ENCODE results near the gene VSIG4. TPM values are rescaled to one million over a fixed set of nuclear protein-coding genes. Genes with fewer than 3 reads are reported as not detected.

The VSIG4 gene
- polyA plus RNA-seq, 4 donors, result 5.7 to 30.0 (median 7.2) TPM

- no peak for DNase-seq (ENCODE audit: low read depth in 4 of 4, low spot score in 3 of 4)
These were observed 30.5 kb downstream of the VSIG4 start for GRCh38 chrX:66009231-66009845.

GRCh38 chrX:66008328-66008970 lies 31.4 kb downstream of the VSIG4 start:
- no peak for DNase-seq (ENCODE audit: low read depth in 4 of 4, low spot score in 3 of 4)

GRCh38 chrX:66007851-66008250 lies 32.0 kb downstream of the VSIG4 start:
- no peak for DNase-seq (ENCODE audit: low read depth in 4 of 4, low spot score in 3 of 4)

GRCh38 chrX:66005830-66006449 lies 33.9 kb downstream of the VSIG4 start:
- no peak for DNase-seq (ENCODE audit: low read depth in 4 of 4, low spot score in 3 of 4)

DNA sequence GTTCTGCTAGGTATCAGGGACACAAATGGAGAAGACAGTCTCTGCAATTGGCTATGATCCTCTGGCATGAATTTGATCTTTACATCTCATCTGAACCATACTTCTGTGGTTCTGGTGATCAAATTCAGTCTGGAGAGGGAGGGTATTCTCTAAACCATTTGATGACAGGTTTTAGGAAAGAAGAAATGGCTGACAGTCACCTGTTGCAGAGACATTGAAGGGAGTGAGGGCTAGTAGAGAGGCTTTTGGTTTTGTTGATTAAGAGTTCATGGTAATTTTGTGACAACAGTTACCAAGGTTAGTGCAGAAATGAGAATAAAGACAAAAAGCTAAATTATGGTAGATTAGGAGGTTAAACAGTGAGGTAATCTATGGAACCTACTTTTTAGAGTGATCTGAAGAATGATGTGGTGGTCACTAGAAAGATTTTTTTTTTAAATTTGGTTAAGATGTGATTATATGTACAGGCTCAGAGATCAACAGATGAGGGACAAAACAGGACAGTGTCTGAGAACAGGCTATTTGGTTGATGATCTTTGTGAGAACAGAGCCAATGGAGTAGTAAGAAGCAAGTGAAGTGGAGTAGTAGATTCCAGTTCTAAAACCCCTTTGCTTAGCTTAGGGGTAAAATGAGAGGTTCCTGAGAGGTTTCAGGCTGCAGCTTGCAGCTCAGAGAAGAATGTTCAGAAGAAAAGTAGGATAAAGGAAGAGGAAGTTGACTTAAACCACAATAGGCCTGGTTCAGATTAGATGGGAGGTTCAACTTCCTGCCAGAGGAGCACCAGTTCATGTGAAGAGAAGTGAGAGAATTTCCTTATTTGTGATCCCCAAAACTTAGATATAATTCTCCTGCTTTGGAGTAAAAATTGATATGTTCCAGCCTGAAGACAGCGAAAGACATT lies 34.7 kb downstream of the VSIG4 start:
- no peak for DNase-seq (ENCODE audit: low read depth in 4 of 4, low spot score in 3 of 4)

- no peak for DNase-seq (ENCODE audit: low read depth in 4 of 4, low spot score in 3 of 4)
These were observed 36.8 kb downstream of the VSIG4 start for GRCh38 chrX:66002824-66003680.

- DNase-seq (ENCODE audit: low read depth in 4 of 4, low spot score in 3 of 4), result no peak
These were observed 38.3 kb downstream of the VSIG4 start for GRCh38 chrX:66001596-66001995.

DNA sequence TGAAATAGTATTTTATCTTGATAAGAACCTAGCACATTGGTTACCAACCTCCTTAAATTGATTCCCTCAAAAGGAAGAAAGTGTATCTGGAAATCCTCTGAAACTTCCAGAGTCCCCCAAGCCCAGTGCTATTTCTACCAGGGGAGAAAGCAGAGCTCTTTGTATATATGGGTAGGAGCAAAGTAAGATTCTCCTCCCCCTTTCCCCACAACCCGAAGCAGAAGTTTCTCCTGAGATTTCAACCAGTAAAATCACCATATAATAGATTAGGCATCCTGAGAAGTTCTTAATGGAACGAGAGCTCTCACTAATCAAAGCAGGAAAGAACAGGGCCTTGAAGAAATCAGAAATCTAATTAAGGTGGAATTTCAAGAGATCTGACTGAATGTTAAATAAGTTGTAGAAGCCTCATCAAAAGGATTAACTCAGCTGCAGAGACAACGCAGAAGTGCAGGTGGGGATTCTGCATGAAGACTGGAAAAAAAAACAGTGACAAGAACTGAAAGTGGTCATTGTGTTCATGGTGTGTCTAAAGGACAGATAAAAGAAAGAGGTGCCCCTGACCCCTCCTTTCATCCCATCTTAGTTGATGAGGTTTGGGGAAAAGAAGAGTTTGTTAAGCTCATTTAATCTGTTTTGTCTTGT lies 39.1 kb downstream of the VSIG4 start:
- no peak for DNase-seq (ENCODE audit: low read depth in 4 of 4, low spot score in 3 of 4)

DNA sequence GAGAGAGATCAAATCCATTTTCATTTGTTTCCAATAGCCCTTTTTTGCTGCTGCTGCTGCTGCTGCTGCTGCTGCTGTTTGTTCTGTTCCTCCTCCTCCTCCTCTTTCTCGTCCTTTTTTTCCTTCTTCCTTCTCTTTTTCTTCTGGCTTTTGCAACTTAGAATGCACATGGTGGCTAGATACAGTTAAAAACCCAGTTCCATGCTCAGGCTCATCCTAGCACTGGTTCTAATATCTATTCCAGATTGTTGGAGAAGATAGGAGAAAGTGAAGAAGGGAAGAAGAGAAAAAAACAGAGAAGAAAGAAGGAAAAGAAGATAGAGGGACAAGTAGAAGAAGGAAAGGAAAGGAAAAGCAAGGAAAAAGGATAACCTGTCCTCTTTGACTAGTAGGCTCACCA lies 39.7 kb downstream of the VSIG4 start:
- DNase-seq (ENCODE audit: low read depth in 4 of 4, low spot score in 3 of 4), result no peak

DNA sequence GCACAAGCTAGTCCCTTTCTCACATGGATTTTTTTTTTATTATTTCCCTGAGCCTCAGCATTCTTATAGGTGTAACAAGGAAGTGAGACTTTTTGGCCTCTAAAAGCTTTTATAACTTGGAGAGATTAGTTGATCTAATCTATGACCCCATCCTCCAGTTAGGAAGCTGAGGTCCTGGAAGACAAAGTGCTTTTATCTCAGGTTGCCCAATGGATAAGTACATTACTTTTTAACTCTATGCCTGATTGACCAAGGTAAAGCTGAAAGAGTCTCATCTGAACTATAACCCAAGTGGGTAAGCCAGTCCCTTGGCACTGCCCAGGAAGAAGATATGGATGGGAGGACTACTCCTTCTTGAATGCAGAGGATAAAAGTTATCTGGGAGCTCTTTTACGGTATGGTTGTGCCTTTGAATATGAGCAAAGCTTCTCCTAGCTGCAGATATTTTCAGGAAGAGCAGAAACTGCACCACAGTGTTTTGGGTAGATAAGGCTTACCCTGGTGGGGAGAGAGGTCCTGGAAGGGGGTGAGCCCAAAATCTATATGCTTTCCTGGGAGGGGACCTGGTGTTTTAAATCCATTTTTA lies 40.2 kb downstream of the VSIG4 start:
- no peak for DNase-seq (ENCODE audit: low read depth in 4 of 4, low spot score in 3 of 4)

- DNase-seq (ENCODE audit: low read depth in 4 of 4, low spot score in 3 of 4), result no peak
These were observed 40.8 kb downstream of the VSIG4 start for GRCh38 chrX:65999029-65999562.

DNA sequence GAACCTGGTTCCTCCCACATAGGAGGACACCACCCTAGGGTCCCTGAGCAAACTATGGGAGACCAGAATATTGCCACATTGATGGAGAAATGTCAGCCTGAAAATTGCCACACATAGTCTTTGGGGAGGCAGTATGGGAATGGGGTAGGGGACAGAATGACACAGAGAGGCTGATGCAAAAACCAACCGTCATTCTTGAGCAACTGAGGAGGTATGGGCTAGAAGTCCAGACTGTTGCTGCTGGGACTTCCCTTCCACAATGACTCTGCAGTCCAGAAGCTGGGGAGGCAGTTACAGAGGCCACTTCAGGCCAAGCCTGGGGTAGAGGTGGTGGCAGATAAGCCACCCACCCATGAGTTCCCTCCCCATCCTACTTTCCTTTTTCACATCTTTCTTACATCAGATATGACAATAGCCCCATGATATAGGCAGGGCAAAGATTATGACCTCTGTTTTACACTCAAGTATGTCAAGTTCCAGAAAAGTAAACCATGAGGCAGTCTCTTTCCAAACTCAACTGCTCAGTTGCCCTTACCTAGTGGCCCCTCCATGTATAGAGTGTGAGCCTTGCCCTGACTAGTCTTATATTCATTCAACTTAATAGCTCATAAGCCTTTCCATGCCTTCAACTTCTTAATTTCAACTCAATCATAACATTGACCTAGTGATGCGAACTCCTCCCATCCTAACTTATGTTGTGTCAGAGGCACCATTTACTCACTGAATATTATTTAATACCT lies 41.7 kb downstream of the VSIG4 start:
- no peak for DNase-seq (ENCODE audit: low read depth in 4 of 4, low spot score in 3 of 4)

DNA sequence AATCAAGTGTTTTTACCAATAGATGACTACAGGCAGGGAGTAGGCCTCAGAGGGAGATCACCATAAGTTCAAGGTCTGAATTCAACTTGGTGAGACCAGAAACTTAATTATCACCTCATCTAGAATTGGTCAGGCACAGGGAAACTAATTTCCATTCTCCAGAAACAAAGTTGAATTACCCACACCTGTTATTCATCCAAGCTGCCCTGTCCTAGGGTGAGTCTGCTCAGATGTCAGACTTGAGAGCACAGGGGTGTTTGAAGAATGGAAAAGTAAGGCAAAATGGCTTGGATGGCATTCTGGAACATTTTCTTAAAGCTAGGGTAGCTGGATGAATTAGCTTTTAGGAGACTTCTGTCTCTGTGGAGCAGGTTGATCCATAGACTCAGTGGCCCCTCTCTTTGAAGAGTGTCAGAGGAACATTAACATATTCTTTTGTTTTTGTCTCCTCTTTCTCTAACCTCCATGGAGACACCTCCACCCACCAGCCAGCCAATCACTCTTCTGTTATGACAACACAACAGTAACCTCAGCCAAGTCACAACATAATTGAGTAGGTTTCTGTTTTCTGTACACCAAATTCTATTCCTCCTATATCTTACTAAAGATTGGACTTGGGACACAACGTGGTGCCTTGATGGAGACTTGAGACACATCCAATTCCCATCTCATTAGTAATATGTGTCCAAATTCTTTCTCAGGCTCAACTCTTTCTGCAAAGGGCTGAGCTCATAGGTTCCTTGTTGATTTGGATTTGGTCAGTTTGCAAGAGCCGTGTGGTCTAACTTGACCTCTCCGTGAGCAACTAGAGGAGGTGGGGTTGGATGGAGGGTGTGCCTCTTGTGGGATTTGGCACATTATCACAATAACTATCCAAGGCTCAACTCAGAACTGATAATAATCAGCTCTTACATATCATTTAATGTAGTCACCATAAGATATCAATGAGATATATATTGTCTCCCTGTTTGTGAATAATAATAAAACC lies 45.1 kb downstream of the VSIG4 start:
- no peak for DNase-seq (ENCODE audit: low read depth in 4 of 4, low spot score in 3 of 4)

DNA sequence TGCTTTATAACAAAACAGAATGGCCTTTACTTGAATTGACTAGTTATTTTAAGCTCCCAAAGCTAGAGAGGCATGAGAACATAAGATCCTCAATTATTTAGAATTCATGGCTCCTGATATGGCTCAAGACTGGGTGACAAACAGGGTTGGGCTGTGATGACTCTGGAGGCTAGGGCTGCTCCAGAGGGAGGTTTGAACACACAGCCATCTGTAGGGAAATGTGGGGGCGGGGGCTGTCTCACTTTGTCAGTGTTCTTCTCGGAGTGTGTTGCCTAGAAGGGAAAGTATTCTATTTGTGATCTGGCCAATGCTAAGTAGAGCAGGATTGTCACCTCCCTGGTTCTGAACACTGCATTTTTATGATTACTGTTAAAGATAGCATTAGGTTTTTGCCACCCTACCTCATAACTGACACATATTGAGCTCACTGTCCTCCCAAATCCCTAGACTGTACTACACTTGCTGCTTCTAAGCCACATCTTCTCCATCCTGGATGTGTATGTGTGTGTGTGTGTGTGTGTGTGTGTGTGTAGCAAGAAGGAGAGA lies 45.9 kb downstream of the VSIG4 start:
- no peak for DNase-seq (ENCODE audit: low read depth in 4 of 4, low spot score in 3 of 4)

DNA sequence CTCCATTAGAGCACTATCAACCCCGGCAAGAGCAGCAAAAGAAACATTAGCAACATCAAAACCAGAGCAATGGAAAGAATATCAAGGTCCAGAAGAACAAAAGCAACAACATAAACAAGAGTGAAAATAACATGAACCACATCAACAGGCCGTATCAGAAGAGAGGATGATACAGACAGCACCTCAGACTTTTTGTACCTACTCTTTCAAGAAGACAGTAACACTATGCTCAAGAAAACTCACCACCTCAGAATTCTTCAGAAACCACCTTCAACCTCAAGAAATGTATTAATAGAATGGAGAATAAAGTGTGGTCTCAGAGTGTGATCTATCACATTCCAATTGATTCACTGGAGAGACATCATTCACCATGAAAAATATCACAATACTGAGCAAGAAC lies 46.5 kb downstream of the VSIG4 start:
- no peak for DNase-seq (ENCODE audit: low read depth in 4 of 4, low spot score in 3 of 4)

GRCh38 chrX:65990702-65991101 lies 49.2 kb downstream of the VSIG4 start:
- DNase-seq (ENCODE audit: low read depth in 4 of 4, low spot score in 3 of 4), result no peak

DNA sequence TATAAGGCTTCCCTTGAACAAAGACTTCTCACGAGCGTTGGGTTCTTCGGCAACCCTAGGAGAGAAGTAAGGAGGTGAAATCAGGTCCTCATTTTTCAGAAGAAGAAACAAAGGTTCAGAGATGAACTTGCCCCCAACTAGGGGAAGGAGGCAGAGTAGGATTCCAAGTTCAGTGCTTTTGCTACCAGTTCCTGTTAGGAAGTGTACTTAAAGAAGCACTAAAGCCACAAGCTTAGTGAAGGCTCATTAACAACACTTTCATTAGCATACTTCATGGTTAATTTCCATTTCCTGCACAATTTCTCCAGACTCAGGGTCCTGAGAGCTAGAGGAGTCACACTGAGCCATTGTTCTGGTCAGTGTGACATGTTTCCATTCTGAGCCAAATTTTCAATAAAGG lies 52.1 kb downstream of the VSIG4 start:
- DNase-seq (ENCODE audit: low read depth in 4 of 4, low spot score in 3 of 4), result no peak
